ENCODE data around the gene NRARP. TPM values are rescaled to one million over a fixed set of nuclear protein-coding genes. Genes with fewer than 3 reads are reported as not detected.
"Not testable (repeated sequence)": the region's sequence is repeated elsewhere in the genome, so short reads cannot be mapped to it uniquely, and the experiment has no call there.

Gene NRARP
- total RNA-seq, result 16.3 TPM
- long read RNA-seq, partial matches to known transcripts, result 0 of 1 reads
- long read RNA-seq, other reads (novel, unspliced or antisense), result 0 of 1 reads

- DNase-seq (ENCODE audit: low spot score), result no peak
These were observed at the start of gene NRARP for GRCh38 chr9:137302118-137302448. Gene NRARP (minus strand): TSS chr9:137302271. CDS start chr9:137301928, 343 bp downstream.

GRCh38 chr9:137350696-137351584, 48.9 kb upstream of the NRARP start:
- no peak for DNase-seq (ENCODE audit: low spot score)

DNA sequence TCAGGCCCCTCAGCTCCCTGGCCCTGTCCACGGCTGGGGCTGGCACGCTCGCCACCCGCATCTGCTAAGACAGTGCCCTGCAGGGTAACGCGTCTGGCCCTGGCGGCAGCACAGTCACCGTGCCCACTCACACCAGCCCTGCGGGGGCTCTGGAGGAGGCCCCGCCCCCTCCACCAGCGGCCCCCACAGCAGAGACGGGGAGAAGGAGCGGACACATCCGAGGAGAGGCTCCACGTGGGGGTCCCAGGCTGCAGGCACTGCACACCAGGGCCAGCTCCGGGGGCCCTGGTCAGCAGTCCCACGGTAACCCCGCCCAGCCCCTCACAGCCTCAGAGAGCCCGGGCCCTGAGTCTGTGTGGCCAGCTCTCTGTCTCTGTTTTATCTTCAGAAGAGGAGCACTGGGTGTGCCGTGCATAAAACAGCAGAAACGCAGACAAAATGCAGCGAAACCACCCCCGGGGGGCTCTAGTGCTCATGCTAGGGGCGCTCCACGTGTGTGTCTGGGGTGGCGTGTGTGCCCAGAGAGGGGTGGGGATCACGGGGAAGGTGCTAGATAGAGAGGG, 47.5 kb upstream of the NRARP start:
- no peak for DNase-seq (ENCODE audit: low spot score)

GRCh38 chr9:137348769-137349470, 46.8 kb upstream of the NRARP start:
- DNase-seq (ENCODE audit: low spot score), result no peak

DNA sequence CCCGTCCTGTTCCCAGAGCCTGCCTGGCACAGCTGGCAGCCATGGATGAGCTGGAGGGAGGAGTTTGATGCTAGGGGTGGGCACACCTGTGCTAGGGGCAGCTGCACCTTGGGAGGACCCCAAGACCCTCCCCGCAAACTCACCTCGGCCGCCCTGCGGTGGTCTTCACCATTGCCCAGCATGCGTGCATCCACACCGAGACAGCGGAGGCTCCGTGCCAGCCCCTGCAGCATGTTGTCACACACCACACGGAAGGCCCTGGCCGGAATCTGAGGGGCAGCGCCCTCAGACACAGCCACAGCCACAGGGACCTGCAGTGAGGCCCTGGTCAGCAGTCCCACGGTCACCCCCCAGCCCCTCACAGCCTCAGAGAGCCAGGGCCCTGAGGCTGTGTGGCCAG, 45.9 kb upstream of the NRARP start:
- DNase-seq (ENCODE audit: low spot score), result no peak

GRCh38 chr9:137342482-137342881, 40.4 kb upstream of the NRARP start:
- no peak for DNase-seq (ENCODE audit: low spot score)

GRCh38 chr9:137341227-137341626, 39.2 kb upstream of the NRARP start:
- DNase-seq (ENCODE audit: low spot score), result no peak

GRCh38 chr9:137339908-137340462, 37.9 kb upstream of the NRARP start:
- not testable (repeated sequence) for DNase-seq (ENCODE audit: low spot score)

GRCh38 chr9:137339045-137339907, 37.2 kb upstream of the NRARP start:
- no peak for DNase-seq (ENCODE audit: low spot score)

DNA sequence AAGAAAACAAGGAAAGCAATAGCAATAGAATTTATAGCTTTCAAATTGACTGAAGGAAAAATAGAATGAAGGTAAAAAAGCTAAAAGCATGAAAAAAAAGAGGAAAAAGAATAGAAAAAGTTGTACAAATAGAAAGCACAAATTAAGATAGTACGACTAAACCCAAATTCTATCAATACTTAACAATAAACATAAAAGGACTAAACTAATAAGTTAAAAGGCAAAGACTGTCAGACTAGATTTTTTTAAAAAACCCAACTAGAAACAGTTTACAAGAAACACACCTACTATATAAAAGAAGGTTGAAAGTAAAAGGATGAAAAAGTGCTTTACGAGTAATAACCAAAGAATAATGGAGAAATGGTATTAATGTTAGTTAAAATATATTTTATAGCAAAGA, 34.7 kb upstream of the NRARP start:
- DNase-seq (ENCODE audit: low spot score), result no peak

DNA sequence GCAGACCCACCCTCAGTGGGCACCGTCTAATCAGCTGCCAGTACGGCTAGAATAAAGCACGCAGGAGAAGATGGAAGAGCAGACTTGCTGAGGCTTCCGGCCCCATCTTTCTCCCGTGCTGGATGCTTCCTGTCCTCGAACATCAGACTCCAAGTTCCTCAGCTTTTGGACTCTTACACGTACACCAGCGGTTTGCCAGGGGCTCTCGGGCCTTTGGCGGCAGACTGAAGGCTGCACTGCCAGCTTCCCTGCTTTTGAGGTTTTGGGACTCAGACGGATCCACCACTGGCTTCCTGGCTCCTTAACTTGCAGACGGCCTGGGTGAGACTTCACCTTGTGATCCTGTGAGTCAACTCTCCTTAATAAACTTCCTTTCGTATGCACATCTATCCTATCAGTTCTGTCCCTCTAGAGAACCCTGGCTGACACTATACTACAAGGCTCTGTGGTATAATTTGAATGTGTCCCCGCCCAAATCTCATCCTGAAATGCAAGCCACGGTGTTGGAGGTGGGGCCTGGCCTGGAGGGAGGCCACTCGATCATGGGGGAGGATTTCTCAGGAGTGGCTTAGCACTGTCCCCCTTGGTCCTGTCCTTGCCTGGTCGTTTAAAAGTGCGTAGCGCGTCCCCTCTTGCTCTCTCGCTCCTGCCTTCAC, 31.1 kb upstream of the NRARP start:
- DNase-seq (ENCODE audit: low spot score), result peak; percentile 59

DNA sequence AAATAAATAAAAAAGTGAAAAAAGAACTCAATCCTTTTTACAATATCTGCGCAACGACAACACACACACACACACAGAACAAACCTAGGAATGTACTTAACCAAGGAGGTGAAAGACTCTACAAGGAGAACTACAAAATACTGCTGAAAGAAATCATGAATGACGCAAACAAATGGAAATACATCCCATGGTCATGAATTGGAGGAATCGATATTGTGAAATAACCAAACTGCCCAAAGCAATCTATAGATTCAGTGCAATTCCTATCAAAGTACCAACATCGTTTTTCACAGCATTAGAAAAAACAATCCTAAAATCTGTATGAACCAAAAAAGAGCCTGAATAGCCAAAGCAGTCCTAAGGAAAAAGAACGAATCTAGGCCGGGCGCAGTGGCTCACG, 29.9 kb upstream of the NRARP start:
- DNase-seq (ENCODE audit: low spot score), result no peak

DNA sequence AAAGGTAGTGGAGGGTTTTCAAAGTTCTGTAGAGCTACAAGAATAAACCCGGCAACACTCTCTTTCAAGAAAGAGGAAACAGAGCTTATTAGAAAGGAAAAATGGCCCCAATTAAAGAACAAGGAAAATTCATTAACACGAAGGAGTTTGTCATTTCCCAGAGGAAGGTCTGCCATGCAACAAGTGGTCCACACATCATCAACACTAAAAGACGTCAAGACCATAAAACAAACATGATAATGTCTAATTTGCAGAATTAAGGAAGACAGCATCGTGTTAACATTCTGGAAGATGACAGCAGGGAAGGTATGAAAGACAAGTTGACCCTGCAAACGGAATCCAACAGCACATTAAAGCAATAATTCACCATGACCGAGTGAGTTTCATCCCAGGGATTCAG, 28.6 kb upstream of the NRARP start:
- DNase-seq (ENCODE audit: low spot score), result no peak

- DNase-seq (ENCODE audit: low spot score), result not testable (repeated sequence)
These were observed 27.5 kb upstream of the NRARP start for GRCh38 chr9:137329590-137329989.

DNA sequence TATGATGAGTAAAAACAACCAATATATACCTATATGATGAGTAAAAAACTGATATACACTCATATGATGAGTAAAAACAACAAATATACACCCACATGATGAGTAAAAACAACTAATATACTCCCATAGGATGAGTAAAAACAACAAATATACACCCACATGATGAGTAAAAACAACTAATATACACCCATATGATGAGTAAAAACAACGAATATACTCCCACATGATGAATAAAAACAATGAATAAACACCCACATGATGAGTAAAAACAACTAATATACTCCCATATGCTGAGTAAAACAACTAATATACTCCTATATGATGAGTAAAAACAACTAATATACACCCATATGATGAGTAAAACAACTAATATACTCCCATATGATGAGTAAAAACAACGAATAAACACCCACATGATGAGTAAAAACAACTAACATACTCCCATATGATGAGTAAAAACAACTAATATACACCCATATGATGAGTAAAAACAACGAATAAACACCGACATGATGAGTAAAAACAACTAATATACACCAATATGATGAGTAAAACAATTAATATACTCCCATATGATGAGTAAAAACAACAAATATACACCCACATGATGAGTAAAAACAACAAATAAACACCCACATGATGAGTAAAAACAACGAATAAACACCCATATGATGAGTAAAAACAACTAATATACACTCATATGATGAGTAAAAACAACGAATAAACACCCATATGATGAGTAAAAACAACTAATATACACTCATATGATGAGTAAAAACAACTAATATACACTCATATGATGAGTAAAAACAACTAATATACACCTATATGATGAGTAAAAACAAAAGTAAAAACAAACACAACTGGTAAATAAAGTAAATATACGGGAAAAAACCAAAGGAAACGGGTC, 25.8 kb upstream of the NRARP start:
- not testable (repeated sequence) for DNase-seq (ENCODE audit: low spot score)

DNA sequence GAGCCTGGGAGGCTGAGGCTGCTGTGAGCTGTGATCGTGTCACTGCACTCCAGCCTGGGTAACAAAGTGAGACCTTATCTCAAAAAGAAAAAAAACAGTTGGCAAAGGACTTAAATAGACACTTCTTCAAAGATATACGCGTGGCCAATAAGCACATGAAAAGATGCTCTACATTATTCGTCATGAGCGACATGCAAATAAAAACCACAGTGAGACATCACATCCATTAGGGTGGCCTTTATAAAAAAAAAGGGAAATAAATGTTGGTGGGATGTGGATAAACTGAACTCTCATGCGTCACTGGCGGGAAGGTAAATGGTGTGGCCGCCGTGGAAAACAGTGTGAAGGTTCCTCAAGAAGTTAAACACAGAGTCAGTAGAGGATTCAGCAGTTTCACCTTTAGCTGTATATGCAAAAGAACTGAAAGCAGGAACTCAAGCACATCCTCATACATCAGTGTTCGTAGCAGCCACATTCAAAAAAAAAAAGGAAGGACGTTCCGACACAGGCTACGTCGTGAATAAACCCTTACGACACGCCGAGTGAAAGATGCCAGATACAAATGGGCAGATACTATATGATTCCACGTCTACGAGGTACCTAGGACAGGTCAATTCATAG, 24.5 kb upstream of the NRARP start:
- DNase-seq (ENCODE audit: low spot score), result no peak

DNA sequence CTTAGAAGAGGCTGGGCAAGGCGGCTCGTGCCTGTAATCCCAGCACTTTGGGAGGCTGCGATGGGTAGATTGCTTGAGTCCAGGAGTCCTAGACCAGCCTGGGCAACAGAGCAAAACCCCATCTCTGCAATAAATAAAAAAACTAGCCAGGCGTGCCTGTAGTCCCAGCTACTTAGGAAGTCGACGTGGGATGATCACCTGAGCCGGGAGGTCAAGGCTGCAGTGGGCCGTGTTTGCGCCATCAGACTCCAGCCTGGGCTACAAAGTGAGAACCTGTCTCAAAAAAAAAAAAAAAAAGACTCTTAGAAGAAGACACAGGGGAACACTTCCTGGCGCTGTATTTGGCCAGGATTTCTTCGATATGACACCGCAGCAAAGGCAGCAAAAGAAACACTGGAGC, 23.7 kb upstream of the NRARP start:
- no peak for DNase-seq (ENCODE audit: low spot score)

DNA sequence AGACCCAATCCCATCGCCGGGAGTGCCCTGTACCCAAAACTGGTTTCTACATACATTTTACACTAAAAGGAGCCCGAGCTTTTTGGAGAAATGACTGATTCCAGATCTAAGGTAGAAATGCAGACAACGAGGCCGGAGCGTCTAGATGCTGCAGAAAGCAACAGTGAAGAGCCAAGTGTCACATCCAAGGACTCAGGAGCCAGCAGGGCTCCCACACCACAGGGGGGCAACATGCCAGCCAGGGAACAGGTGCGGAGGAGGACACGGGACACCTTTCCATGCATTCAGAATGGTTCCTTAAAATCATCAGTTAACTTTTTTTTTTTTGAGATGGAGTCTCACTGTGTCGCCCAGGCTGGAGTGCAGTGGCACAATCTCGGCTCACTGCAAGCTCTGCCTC, 23.1 kb upstream of the NRARP start:
- no peak for DNase-seq (ENCODE audit: low spot score)
